Measurements from ENCODE around the gene TXNL4B.
A peak's percentile ranks its signal among the peaks of the same experiment; 100 is the strongest.

The TXNL4B gene

GRCh38 chr16:72093448-72094265 lies at the start of gene TXNL4B, which contains the start of gene DHX38:
TSS of gene TXNL4B (minus strand) at chr16:72093620. CDS start at chr16:72090749, 2,871 bp downstream.
TSS of gene DHX38 (plus strand) at chr16:72093847. CDS start at chr16:72096158, 2,311 bp downstream.
- DNase-seq (ENCODE audit: low read depth) = peak; percentile 99

- peak; percentile 6 for DNase-seq (ENCODE audit: low read depth)
Measured at GRCh38 chr16:72142476-72142875, 49.1 kb upstream of the TXNL4B start.

- DNase-seq (ENCODE audit: low read depth) = no peak
Measured at GRCh38 chr16:72139908-72140307, 46.5 kb upstream of the TXNL4B start.

- no peak for DNase-seq (ENCODE audit: low read depth)
Measured at GRCh38 chr16:72138064-72138572, 44.7 kb upstream of the TXNL4B start.

- DNase-seq (ENCODE audit: low read depth) = no peak
Measured at GRCh38 chr16:72137380-72138063, 44.1 kb upstream of the TXNL4B start.

DNA sequence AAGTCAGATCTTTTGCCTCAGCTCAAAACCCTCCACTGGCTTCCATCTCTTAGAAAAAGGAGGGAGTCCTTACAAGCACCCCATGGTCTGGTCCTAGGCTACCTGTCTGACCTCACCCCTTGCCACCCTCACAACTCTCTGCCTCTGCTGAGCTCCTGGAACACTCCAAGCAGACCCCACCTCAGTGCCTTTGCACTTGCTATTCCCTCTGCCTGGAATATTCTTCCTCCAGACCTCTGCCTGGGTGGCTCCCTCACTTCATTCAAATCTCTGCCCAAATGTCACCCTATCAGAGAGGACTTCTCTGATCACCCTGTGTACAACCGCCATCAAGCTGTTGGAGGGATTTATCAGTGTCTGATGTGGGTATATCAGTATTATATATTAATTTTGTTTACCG lies 41.1 kb upstream of the TXNL4B start:
- no peak for DNase-seq (ENCODE audit: low read depth)

DNA sequence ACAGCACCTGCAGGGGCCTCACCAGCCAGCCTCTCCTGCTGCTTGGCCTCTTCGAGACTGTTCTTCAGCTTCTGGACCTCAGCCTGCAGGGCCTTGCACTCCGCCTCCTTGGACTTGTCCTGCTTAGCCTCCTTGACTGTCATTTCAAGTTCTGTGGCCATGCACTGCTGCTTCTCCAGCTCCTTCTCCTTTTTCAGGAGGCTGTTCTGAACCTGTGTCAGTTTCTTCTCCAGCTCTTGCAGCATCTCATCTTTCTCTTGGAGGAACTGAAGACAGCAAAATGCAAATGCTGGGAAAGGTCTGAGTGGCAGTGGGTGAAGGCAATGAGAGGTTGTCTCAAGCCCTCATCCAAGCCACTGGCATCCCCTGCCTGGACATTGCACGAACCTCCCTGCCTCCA lies 39.3 kb upstream of the TXNL4B start:
- no peak for DNase-seq (ENCODE audit: low read depth)

- DNase-seq (ENCODE audit: low read depth) = no peak
Measured at GRCh38 chr16:72131036-72131435, 37.6 kb upstream of the TXNL4B start.

DNA sequence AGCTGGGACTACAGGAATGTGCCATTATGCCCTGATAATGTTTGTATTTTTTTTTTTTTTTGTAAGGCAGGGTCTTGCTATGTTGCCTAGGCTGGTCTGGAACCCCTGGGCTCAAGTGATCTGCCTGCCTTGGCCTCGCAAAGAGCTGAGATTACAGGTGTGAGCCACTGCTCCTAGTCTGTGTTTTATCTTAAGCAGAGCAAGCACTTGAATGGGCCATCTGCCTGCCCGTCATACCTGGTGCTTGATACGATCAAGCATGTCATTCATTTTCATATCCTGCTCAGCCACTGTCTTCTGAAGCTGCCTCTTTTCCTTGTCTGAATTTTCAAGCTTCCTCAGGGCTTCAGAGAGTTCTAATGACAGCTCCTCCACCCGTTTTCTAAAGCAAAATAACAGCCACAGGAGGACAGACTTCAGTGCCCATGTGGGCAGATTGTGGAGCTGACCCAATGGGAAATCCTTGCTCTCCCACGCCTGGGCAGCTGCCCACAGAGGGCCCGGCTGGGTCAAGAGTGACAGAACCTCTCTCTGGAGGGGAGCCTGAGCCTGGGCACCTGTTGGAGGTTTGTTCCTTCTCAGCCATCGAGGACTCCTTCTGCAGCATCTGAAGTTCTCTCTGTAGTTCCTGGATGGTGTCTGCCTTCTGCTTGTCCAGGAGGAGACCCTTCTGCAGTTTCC lies 36.7 kb upstream of the TXNL4B start:
- DNase-seq (ENCODE audit: low read depth) = no peak

DNA sequence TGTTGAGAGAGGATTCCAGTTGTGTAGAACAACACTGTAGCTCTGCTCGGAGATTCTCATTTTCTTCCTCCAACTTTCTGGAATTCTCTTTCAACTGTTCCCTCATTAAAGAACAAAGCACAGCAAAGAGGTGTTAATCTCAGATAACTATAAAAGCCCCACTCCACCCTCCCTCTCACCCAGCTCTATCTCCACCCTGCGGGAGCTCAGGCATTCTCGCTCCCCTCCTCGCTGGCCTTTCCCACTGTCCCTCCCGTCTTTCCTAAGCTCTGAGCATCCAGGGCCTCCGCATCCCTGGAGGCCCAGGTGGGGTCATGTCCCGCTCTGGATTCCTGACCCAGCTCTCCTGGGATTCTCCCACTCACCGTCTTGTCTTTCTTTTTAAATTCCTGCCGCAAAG lies 35.3 kb upstream of the TXNL4B start:
- DNase-seq (ENCODE audit: low read depth) = no peak

DNA sequence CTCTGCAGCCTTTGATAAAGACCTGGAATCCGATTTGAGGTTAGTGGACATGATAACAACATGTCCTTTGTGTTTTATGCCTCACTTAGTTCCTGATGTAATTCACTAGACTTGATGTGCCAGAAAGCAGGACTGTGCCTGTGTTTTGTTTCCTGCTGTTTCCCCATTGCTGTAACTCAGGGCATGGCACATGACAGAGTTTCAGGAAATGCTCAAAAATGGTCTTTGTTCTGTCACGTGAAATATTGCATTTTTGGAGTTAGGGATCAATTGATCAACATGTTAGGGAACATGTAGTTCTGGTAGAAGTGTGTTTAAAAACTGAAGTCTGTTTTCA lies 33.0 kb upstream of the TXNL4B start:
- DNase-seq (ENCODE audit: low read depth) = no peak

- DNase-seq (ENCODE audit: low read depth) = no peak
Measured at GRCh38 chr16:72125635-72126428, 32.4 kb upstream of the TXNL4B start.

DNA sequence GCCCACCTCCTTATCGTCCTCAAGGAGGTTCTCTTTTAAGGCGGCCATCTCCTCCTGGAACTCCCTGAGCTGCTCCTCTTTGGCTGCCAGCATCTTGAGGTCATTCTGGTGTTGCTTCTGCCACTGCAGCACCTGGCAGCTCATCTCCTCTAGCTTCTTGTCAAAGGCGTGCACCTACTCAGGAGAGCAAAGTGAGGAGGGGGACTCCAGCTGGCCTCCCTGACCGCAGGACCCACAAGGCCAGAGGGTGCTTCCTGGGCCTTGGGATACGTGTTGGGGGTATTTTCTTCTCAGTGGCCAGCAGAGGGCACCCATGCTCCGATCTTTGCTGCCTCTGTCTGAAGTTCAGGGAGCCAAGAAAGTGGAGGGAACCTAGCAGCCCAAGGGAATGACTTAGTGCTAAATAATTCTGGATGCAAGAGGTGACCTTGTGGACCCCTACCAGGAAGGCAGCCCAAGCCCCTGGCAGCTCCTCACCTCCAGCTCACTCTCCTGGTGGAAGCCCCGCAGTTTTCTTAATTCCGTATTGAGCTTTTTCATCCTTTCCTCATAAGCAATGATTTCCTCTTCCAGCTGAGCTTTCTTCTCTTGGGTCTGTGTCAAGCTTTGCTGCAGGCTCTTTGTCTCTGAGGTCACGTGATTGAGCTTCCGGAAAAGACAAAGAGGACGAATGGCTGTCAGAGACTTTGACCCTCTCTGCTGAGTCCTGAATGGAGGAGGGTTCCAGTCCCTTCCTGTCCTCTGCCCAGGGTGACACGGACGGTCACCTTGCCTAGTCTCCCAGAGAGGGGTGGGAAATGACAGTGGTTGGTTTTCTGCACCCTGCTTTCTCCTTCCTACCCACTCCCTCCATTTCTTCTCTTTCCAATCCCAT lies 31.6 kb upstream of the TXNL4B start:
- DNase-seq (ENCODE audit: low read depth) = peak; percentile 79

GRCh38 chr16:72124148-72124547 lies 30.7 kb upstream of the TXNL4B start:
- DNase-seq (ENCODE audit: low read depth) = no peak

DNA sequence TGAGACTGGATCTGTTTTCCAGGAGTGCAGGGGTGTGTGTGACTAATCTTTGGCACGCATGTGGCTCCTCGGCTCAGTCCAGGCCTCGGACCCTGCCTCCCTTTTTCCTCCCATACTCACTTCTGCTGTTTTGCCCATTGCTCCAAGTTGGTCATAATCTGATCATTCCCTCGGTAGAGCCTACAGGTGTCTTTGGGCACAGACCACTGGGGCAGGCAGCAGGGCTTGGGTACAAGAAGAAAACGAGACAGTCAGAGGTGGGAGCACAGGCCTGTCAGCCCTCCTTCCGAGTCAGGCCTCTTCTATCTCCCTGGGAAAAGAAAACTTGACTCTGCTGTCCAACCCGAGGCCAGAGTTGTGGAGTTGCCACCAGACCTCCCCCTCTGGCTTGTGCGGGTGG lies 30.0 kb upstream of the TXNL4B start:
- DNase-seq (ENCODE audit: low read depth) = no peak

- DNase-seq (ENCODE audit: low read depth) = no peak
Measured at GRCh38 chr16:72122916-72123315, 29.5 kb upstream of the TXNL4B start.

DNA sequence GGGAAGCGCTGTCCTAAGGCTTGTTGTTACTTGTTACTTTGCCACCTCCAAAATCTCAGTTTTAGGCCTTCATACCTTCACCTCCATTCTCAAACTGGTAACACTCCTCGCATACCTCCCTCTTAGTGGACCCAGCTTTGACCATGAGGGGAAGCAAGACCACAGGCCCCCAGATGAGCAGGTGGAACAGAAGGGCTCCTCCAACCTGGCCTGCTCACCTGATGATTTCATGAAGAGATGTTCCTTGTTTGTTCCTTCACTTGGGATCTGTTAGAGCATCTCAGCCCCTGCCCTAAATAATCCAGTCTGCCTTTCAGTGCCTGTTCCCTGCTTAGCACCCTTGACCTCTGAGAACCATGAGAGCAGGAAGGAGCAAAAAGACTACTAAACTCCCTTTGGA lies 28.9 kb upstream of the TXNL4B start:
- DNase-seq (ENCODE audit: low read depth) = no peak

- DNase-seq (ENCODE audit: low read depth) = no peak
Measured at GRCh38 chr16:72120026-72120425, 26.6 kb upstream of the TXNL4B start.

DNA sequence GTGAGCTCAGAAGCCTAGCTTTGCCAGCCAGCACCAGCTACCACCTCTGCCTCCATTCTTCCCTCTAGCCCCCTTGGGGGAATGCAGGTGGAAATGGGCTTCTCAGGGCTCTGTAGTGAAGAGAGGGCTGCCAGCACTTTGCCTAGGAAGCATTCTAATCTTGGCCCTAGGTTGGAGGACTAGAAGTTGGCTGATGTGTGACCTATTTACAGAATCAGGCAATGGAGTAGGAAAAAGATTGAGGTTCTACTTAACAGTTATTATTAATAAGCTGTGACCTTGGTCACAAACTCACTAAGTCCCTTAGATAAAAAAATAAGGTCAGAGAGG lies 20.2 kb upstream of the TXNL4B start:
- no peak for DNase-seq (ENCODE audit: low read depth)

DNA sequence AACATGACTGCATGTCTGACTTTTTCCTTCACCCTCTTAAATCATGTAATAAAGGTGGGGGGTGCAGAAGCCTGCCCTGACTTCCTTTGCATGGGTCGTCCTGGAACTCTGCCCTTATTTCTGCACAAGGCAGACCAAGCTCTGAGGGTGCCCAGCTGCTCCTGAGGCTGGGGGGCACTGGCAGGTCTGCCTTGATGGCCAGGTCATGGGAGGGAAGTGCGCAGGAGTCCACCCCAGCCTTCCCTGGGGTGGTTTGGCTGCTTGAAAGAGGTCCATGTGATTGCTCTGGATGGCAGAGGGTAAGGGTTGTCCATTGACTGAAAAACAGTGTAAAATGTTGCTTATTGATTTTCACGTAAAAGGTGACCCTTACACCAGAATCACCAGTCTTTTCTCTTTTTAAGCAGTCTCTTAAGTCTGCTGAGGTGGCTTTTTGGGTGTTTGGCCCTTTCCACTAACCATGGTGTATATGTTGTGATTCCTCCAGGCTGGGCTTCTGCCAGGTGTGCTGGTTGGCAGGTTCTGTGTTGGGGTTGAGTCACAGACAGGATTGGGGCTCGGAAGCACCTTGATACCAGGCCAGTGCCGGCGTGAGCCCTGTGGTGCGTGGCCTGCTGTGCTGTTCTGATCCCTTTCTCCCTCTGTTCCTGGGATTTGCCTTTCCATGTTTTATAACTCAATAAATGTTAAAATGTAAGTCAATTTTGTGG lies 19.6 kb upstream of the TXNL4B start:
- DNase-seq (ENCODE audit: low read depth) = no peak

DNA sequence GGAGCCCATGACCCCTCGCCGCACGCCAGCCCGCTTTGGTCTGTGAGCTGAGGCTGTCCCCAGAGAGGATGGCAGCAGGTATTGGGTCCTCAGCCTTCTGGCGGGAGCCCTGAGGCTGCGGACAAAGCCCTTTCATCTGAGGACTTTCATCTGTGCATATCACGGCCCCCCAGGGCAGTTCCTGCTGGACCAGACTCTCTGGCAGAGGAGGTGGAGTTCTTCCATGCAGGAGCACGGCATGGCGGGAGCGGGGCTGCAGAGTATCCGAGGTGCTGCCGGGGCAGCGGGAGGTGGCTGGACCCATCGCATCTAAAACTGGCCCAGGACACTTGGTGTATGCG lies 19.0 kb upstream of the TXNL4B start:
- no peak for DNase-seq (ENCODE audit: low read depth)
